HEK293 (cell line): ENCODE measurements around the gene APOBEC3F.
A peak's percentile ranks its signal among the peaks of the same experiment; 100 is the strongest.
"Not testable (repeated sequence)": the region's sequence is repeated elsewhere in the genome, so short reads cannot be mapped to it uniquely, and the experiment has no call there.

Experiments used
- CTCF ChIA-PET: fragments of 350-600 bp; formaldehyde crosslinking; extraction: SDS; loops from one replicate; lab custom pipeline; 2021; ENCODE audit warnings: antibody characterized with exemption; lab: Yijun Ruan, JAX
- POLR2A ChIA-PET: fragments of 300-600 bp; formaldehyde crosslinking; extraction: SDS; loops from one replicate; lab custom pipeline; 2020; ENCODE audit warnings: antibody characterized with exemption, inconsistent platforms; lab: Yijun Ruan, JAX
- H3K27ac ChIP-seq: fragments of 200-500 bp; sonication (Bioruptor generic); 2 replicates; pipeline ENCODE4 v1.5.1; 2014; ENCODE audit warnings: low read depth, low read length, control low read depth, inconsistent platforms; ENCODE audit errors: extremely low read depth
- H3K36me3 ChIP-seq, 2 experiments: fragments of 200-500 bp in 1 of 2; sonication (Bioruptor generic) in 1 of 2; 1 replicate in 1 of 2; 2 replicates in 1 of 2; pipeline ENCODE4 v1.5.1; 2014 to 2017; ENCODE audit warnings: inconsistent platforms in 2 of 2, low read length in 2 of 2; ENCODE audit not compliant: control insufficient read depth in 2 of 2, insufficient read depth in 1 of 2
- H3K4me1 ChIP-seq: fragments of 200-500 bp; sonication (Bioruptor generic); 2 replicates; pipeline ENCODE4 v1.5.1; 2014; ENCODE audit warnings: mild to moderate bottlenecking, low read length, inconsistent platforms; ENCODE audit not compliant: control insufficient read depth, insufficient read depth
- H3K4me3 ChIP-seq: 2 replicates; pipeline ENCODE4 v1.5.1; 2011; ENCODE audit warnings: low read depth, mild to moderate bottlenecking, control low read depth, low read length, moderate library complexity
- H3K9me3 ChIP-seq: fragments of 200-500 bp; sonication (Bioruptor generic); 2 replicates; pipeline ENCODE4 v1.5.1; 2014; ENCODE audit warnings: low read depth, low read length, inconsistent platforms; ENCODE audit not compliant: control insufficient read depth, insufficient read depth
- KLF7 ChIP-seq: fragments of 450-650 bp; formaldehyde crosslinking; IDR thresholded peaks from 2 replicates; pipeline ENCODE4 v1.5.1; 2016; ENCODE audit warnings: missing biosample characterization, missing genetic modification characterization, borderline replicate concordance
- OVOL3 ChIP-seq: fragments of 450-650 bp; formaldehyde crosslinking; IDR thresholded peaks from 2 replicates; pipeline ENCODE4 v1.5.1; 2016; ENCODE audit warnings: missing biosample characterization, missing genetic modification characterization
- SP7 ChIP-seq: fragments of 450-650 bp; formaldehyde crosslinking; IDR thresholded peaks from 2 replicates; pipeline ENCODE4 v1.5.1; 2016; ENCODE audit warnings: missing biosample characterization, missing genetic modification characterization
- TSHZ1 ChIP-seq: fragments of 450-650 bp; formaldehyde crosslinking; IDR thresholded peaks from 2 replicates; pipeline ENCODE4 v1.5.1; 2016; ENCODE audit warnings: missing biosample characterization, missing genetic modification characterization, borderline replicate concordance
- YY1 ChIP-seq: fragments of 450-650 bp; formaldehyde crosslinking; IDR thresholded peaks from 2 replicates; pipeline ENCODE4 v1.5.1; 2018; ENCODE audit warnings: missing biosample characterization, missing genetic modification characterization
- ZBTB17 ChIP-seq: fragments of 450-650 bp; formaldehyde crosslinking; IDR thresholded peaks from 2 replicates; pipeline ENCODE4 v1.5.1; 2016; ENCODE audit warnings: missing biosample characterization, missing genetic modification characterization
- ZNF112 ChIP-seq: fragments of 450-650 bp; formaldehyde crosslinking; IDR thresholded peaks from 2 replicates; pipeline ENCODE4 v1.5.0; 2017; ENCODE audit warnings: missing biosample characterization, missing genetic modification characterization
- ZNF174 ChIP-seq: fragments of 450-650 bp; formaldehyde crosslinking; IDR thresholded peaks from 2 replicates; pipeline ENCODE4 v1.5.0; 2017; ENCODE audit warnings: missing biosample characterization, mild to moderate bottlenecking, missing genetic modification characterization
- ZNF324 ChIP-seq: fragments of 450-650 bp; formaldehyde crosslinking; IDR thresholded peaks from 2 replicates; pipeline ENCODE4 v1.5.1; 2016; ENCODE audit warnings: missing biosample characterization, missing genetic modification characterization
- ZNF404 ChIP-seq: fragments of 450-650 bp; formaldehyde crosslinking; IDR thresholded peaks from 2 replicates; pipeline ENCODE4 v1.5.1; 2017; ENCODE audit warnings: missing biosample characterization, missing genetic modification characterization
- ZNF544 ChIP-seq: fragments of 450-650 bp; formaldehyde crosslinking; IDR thresholded peaks from 2 replicates; pipeline ENCODE4 v1.5.0; 2017; ENCODE audit warnings: missing biosample characterization, missing genetic modification characterization
- ZXDB ChIP-seq: fragments of 450-650 bp; formaldehyde crosslinking; IDR thresholded peaks from 2 replicates; pipeline ENCODE4 v1.5.1; 2016; ENCODE audit warnings: missing biosample characterization, missing genetic modification characterization
- TF ChIP-seq, protein P1 (sequence below): fragments of 450-650 bp; formaldehyde crosslinking; IDR thresholded peaks from 2 replicates; pipeline ENCODE4 v1.5.1; 2016; ENCODE audit warnings: missing biosample characterization, missing genetic modification characterization
- TF ChIP-seq, protein P2 (sequence below): fragments of 450-650 bp; formaldehyde crosslinking; IDR thresholded peaks from 2 replicates; pipeline ENCODE4 v1.5.1; 2017; ENCODE audit warnings: missing biosample characterization, mild to moderate bottlenecking, missing genetic modification characterization, moderate library complexity

The APOBEC3F gene

GRCh38 chr22:39013942-39014722, 26.5 kb upstream of the APOBEC3F start, which contains the start of gene APOBEC3C (continued):
- TF ChIP-seq TSHZ1 (no peak), ZNF174 (tag by site-specific recombination) (no peak), OVOL3 (tag by site-specific recombination) (no peak), ZNF112 (tag by site-specific recombination) (no peak), KLF7 (tag by site-specific recombination) (no peak), YY1 (tag by site-specific recombination) (0 out of 2 replicates have a peak, but pooled peaks have one; percentile 21), ZNF544 (tag by site-specific recombination) (no peak), ZXDB (tag by site-specific recombination) (peak; percentile 71; the same call in 1 of the 2 replicates), ZNF324 (no peak), ZNF404 (tag by site-specific recombination) (no peak)
- TF ChIP-seq, protein P1, sequence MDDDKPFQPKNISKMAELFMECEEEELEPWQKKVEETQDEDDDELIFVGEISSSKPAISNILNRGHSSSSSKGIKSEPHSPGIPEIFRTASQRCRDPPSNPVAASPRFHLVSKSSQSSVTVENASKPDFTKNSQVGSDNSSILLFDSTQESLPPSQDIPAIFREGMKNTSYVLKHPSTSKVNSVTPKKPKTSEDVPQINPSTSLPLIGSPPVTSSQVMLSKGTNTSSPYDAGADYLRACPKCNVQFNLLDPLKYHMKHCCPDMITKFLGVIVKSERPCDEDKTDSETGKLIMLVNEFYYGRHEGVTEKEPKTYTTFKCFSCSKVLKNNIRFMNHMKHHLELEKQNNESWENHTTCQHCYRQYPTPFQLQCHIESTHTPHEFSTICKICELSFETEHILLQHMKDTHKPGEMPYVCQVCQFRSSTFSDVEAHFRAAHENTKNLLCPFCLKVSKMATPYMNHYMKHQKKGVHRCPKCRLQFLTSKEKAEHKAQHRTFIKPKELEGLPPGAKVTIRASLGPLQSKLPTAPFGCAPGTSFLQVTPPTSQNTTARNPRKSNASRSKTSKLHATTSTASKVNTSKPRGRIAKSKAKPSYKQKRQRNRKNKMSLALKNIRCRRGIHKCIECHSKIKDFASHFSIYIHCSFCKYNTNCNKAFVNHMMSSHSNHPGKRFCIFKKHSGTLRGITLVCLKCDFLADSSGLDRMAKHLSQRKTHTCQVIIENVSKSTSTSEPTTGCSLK, result no peak
- TF ChIP-seq, protein P2, sequence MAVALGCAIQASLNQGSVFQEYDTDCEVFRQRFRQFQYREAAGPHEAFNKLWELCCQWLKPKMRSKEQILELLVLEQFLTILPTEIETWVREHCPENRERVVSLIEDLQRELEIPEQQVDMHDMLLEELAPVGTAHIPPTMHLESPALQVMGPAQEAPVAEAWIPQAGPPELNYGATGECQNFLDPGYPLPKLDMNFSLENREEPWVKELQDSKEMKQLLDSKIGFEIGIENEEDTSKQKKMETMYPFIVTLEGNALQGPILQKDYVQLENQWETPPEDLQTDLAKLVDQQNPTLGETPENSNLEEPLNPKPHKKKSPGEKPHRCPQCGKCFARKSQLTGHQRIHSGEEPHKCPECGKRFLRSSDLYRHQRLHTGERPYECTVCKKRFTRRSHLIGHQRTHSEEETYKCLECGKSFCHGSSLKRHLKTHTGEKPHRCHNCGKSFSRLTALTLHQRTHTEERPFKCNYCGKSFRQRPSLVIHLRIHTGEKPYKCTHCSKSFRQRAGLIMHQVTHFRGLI, result no peak

GRCh38 chr22:39014723-39015121, 25.9 kb upstream of the APOBEC3F start:
- Histone ChIP-seq H3K27ac (peak overlapping the region; percentile 85), H3K4me3 (peak overlapping the region; percentile 53), H3K36me3 (peaks cover 0 to 17% of the 10 kb centered on the region in 2 experiments; a peak in 2 of 3 replicates)
- not testable (repeated sequence) for H3K9me3 ChIP-seq, H3K4me1 ChIP-seq
- ChIA-PET POLR2A (interaction anchor here (0.6 kb wide), 1 partner anchor 224 kb away, joined by 3 read pairs; no protein-coding TSS in a partner anchor), CTCF (interaction anchor here (0.6 to 3.4 kb wide), 5 partner anchors 11 to 825 kb away, joined by 3 to 15 read pairs (median 4); no protein-coding TSS in a partner anchor)

- no peaks in the 10 kb centered on the region for H3K9me3 ChIP-seq
- TF ChIP-seq ZBTB17 (tag by site-specific recombination) (peak; percentile 97), SP7 (tag by site-specific recombination) (no peak)
- CTCF ChIA-PET, result interaction anchor here (0.6 to 1.2 kb wide), 4 partner anchors 10 to 97 kb away, joined by 3 to 4 read pairs (median 3); no protein-coding TSS in a partner anchor
- no peak overlapping the region for H3K4me3 ChIP-seq
- no peak overlapping the region for H3K27ac ChIP-seq
- no peaks in the 10 kb centered on the region for H3K4me1 ChIP-seq
- POLR2A ChIA-PET, result interaction anchor here (1.2 kb wide), 1 partner anchor 295 kb away, joined by 3 read pairs; no protein-coding TSS in a partner anchor
- peaks cover 0 to 17% of the 10 kb centered on the region in 2 experiments; a peak in 2 of 3 replicates for H3K36me3 ChIP-seq
Measured at GRCh38 chr22:39016592-39016991, 24.1 kb upstream of the APOBEC3F start.
